HG03196 (cell line): ENCODE measurements around the gene DLG5.

Experiments used
- ATAC-seq: cut with Tn5 transposase; IDR thresholded peaks from one replicate; pipeline ENCODE4 v1.9.1; 2021; ENCODE audit not compliant: unreplicated experiment

The DLG5 gene

GRCh38 chr10:77944519-77944918 is 18.0 kb upstream of the DLG5 start:
- ATAC-seq: no peak

DNA sequence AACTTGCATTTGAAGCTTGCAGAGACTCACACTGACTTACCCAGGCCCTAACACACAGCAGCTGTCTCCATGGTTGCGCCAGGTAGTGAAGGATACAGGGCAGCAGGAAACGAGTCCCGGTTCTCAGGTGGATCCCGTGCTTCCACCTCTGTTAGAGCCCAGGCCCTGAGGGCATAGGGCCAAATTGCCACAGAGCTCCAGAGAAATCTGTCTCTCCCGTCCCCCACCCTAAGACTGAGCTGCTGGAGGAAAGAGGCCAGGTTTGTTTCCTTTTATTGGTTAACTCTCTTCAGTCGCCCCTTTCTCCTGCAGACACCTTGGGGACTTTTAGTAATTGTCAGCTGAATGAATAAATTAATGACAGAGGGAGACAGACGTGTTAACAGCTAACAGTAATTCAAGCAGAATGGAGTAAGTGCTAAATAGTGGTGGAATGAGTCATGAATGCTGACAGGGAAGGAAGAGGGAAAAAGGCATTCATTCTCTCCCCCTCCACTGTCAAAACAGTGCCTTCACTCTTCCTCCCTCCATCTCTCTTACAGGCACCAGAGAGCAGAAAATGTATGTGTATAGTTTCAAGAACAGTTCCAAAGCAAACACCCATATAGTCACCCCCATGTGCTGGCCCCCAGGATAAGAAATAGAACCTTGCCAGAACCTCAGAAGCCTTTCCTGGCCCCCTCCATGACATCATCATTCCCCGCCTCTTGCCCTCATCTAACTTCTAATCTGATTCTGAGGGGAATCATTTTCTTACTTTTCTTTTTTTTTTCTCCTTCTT is 16.8 kb upstream of the DLG5 start:
- no peak for ATAC-seq

DNA sequence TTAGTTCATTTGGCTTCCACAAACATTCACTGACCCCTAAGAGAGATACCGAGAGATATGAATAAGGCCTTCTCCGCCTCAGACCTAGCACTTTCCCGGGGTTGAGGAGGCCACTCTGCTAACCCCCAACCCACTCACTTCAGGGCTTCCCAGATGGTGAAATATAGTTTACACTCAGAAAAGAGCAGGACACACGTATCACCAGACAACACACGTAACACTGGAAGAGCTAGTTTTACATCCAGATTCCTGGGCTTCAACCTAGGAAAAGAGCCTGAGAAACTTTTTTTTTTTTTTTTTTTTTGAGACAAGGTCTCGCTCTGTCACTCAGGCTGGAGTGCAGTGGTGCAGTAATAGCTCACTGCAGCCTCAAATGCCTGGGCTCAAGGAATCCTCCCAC is 15.2 kb upstream of the DLG5 start:
- no peak for ATAC-seq

DNA sequence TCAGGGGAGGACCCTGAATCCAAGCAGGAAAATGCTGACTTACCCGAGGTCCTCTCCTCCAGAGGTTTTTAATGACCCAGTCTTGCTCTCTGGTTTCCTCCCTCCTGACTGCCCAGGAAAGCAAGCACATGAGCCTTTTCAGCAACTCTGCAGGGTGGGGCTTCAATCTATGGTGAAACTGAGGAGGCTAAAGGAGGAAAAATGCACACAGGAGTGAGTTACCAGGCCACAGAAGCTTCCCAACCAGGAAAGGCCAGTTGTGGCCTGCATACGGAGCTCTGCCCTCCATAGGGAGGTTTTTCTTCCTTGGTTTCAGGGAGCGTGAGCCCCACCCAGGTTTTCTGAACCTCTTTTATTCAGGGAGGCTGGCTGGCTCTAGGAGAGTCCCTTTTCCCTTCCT is 14.1 kb upstream of the DLG5 start:
- no peak for ATAC-seq

DNA sequence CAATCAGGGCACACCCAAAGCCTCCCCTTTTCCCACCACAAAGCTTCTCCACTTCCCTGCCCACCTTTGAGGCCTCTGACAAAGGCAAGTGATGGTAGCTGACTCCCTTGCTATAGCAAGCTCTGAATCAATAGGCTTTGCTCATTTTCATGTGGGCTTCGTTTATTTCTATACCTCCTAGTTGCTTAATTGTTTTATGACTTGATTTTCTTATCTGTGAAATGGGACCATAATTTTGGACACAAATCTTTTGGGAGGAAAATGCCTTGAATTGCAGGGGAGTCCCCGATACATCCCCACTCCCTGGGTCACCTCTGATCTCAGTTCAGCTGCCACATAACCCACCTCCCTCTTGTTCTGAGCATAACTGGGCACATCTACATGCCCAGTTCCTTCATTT is 13.7 kb upstream of the DLG5 start:
- no peak for ATAC-seq

DNA sequence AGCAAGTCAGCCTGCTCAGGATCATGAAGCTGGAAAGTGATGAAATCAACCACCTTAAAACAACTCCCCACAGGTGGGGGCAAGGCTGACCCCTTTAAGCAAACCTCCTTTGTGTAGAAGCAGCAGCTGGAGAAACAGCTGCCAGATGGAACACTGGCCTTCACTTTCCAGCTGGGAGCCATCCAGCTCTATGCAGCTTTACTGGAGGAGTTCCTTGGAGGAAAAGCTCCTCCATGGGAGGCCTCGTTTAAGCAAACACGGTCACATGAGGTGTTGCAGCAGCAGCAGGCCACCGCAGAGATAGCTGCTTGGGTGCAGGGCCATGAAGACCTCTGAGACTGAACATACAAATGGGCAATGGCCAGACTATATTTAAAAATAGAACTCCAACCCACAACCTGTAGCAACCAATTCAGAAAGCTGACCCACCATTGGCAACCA is 13.0 kb upstream of the DLG5 start:
- no peak for ATAC-seq

GRCh38 chr10:77936697-77937567 is 10.4 kb upstream of the DLG5 start:
- ATAC-seq: no peak

GRCh38 chr10:77932016-77932715 is 5.6 kb upstream of the DLG5 start:
- ATAC-seq: no peak

DNA sequence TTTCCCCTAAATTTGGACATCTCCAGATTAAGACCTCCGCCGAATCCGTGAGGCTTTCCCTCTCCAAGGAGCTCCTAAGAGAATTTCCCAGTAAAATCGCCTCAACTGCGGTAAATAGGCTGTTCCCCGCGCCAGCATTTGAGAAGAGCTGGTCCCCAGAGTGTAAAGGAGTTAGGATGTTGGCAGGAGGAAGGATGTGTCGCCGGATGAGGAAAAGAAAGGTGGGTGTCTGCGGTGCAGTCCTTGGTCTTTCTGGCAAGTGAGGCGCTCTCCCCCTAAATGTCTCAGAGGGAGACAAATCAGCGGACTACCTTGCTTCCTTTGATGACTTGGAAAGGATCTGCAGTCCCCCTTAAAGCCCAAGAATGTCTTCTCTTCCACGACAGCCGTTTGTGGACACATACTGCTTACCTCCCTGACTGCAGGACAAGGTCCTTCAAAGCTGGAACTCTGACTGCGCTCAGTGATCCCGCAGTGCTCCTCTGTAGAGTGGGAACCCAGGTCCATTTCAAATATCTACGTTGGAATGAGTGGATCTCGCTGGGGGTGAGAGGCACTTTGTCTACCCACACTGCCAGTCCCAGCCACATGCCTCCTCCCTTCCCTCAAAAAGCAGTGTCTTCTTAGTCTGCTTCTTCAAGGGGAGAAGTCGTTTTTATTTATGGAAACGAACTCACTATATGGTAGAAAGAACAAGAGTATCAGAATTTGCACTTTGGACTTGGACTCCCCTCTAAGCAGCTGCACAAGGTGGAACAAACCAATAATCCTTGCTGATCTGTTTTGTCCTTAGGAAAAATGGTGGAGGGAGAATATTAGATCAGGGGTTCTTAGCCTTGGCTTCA is 1.1 kb upstream of the DLG5 start:
- ATAC-seq: no peak

- peak; percentile 45 for ATAC-seq
Measured at GRCh38 chr10:77925795-77926565, 575 bp downstream of the DLG5 start.

- ATAC-seq: no peak
Measured at GRCh38 chr10:77925410-77925794, 1.2 kb downstream of the DLG5 start.

DNA sequence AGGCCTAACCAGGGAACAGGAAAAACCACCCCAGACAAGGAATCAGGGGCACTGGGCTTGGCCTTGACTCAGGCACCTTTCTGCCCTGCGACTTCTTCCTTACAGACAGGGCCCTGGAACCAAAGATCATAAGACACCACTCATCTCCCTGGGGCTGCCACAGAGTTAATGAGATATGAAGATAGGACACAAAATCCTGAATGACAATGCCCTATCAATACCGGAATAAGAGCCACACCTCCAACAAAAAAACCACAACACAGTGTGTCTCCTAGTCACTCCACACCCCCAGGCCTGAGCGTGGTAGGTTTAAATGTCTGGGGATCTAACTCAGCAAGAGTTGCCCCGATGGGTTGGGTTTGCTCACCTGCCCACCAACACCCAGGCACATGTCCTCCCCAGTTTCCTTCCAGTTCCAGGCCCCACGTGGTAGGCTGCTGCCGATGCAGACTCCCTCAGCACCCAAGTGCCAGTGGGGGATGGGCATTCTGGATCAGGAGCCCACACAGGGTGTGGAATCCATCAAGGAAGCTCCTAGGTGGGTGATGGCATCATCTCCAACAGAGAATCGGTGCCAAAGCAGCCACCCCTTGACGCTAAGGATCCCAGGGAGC is 3.9 kb downstream of the DLG5 start:
- no peak for ATAC-seq

- no peak for ATAC-seq
Measured at GRCh38 chr10:77922055-77922454, 4.5 kb downstream of the DLG5 start.

DNA sequence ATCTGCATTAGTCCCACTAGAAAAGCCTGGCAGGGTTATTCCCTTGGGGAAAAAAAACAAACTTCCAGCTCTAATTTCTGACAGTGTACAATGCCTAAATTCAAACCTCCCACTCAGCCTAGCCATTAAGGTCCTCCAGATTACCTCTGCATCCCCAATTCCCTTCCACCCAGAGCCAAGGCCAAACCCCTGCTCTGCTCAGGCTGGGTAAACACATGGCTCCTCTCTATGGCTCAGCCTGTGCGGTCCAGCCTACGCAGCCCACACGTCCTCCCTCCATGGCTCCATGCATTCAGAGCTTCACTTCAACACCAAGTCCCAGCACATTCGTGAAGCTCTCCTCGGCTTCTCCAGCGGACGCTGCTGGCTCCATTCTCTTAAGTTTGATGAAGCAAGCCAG is 5.2 kb downstream of the DLG5 start:
- no peak for ATAC-seq

- ATAC-seq: no peak
Measured at GRCh38 chr10:77920495-77920894, 6.1 kb downstream of the DLG5 start.

- ATAC-seq: no peak
Measured at GRCh38 chr10:77919713-77920108, 6.8 kb downstream of the DLG5 start.

- ATAC-seq: no peak
Measured at GRCh38 chr10:77915319-77916105, 11.0 kb downstream of the DLG5 start.

DNA sequence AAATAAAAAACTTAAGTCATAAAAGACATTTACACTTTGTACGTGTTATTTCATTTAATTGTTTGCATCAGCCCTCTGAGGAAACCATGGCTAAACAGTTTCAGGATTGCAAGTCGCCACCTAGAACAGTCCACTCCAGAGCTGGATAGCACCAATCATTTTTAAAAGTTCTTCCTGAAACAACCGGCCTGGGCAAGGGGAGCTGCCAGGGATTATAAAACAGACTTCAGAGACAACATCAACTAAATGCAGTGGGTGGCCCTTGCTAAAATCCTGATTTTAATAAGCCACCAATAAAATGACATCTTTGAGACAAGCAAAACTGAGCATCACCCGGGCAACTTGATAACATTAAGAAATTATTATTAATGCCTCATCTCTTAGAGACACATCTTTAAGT is 13.5 kb downstream of the DLG5 start:
- ATAC-seq: no peak

GRCh38 chr10:77912576-77912975 is 14.0 kb downstream of the DLG5 start:
- no peak for ATAC-seq
